Fibroblast of mammary gland (primary cell): ENCODE data around the gene SLC66A3.

Experiments
- DNase-seq: peaks from one replicate; pipeline ENCODE4 v3.0.0-alpha.2; 2010; ENCODE audit warnings: low read depth
- H3K4me3 ChIP-seq: 2 replicates; pipeline ENCODE4 v1.5.1; 2011; ENCODE audit warnings: low read depth, mild to moderate bottlenecking, low read length, moderate library complexity; ENCODE audit not compliant: control insufficient read depth
- CTCF ChIP-seq: conservative IDR thresholded peaks from 2 replicates; pipeline ENCODE4 v1.5.1; 2011; ENCODE audit warnings: low read depth, low read length, inconsistent platforms; ENCODE audit not compliant: control insufficient read depth, insufficient read depth

The SLC66A3 gene

GRCh38 chr2:11155381-11156035 lies at the start of gene SLC66A3:
Gene SLC66A3 (plus strand): TSS chr2:11155467. CDS start chr2:11155547, 80 bp downstream.
- no peak for TF ChIP-seq CTCF
- peak within 1 kb of the TSS; percentile 57 for H3K4me3 ChIP-seq
- peak; percentile 81 for DNase-seq

- no peak for TF ChIP-seq CTCF
- H3K4me3 ChIP-seq = no peak overlapping the region
- DNase-seq = no peak
Measured at GRCh38 chr2:11109002-11109401, 46.3 kb upstream of the SLC66A3 start.

GRCh38 chr2:11112870-11113428 lies 42.3 kb upstream of the SLC66A3 start:
- TF ChIP-seq CTCF = no peak
- H3K4me3 ChIP-seq = no peak overlapping the region

GRCh38 chr2:11117776-11118175 lies 37.5 kb upstream of the SLC66A3 start:
- no peak for TF ChIP-seq CTCF
- no peak overlapping the region for H3K4me3 ChIP-seq
- DNase-seq = no peak

More at GRCh38 chr2:11112870-11113428, 42.3 kb upstream of the SLC66A3 start:
- no peak for DNase-seq

- DNase-seq = no peak
- no peak for TF ChIP-seq CTCF
- H3K4me3 ChIP-seq = no peak overlapping the region
Measured at GRCh38 chr2:11118761-11119160, 36.5 kb upstream of the SLC66A3 start.

DNA sequence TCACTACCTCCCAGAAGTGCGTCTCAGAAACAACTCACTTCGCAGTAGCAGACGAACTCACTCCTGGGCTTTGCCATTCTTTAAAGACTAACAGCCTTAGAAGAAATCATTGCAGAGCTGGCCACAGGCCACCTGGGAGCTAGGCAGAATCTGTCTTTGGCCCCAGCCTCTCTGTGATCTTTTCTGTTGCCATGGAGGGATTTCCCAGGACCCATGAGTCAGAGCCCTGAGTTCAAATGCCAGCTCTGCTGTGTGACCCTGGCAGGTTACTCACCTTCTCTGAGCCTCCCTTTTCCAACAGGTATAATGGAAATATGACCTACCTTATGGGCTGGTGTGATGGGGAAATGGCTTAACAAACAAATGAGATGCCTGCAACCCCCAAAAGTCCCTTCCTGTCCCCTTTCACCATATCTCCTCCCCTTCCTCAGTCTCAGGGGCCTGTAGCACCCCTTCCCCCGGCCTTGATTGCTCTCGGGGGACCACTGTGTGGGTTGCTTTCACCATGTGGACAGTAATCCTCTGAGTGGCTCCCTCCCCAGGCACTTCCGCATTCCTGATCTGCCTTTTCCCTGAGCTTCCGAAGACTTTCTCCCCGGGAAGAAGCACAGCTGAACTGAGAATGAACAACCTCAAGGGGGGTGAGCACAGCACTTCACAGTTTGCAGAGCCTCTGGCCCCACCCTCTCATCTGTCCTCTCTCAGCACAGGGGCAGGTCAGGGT lies 34.0 kb upstream of the SLC66A3 start:
- H3K4me3 ChIP-seq = no peak overlapping the region
- no peak for TF ChIP-seq CTCF

More for the DNA sequence above, 34.0 kb upstream of the SLC66A3 start:
- DNase-seq = peak; percentile 20
